GM12872 (cell line): ENCODE results near the gene ZCCHC3.

Experiments used
- TF ChIP-seq, protein P1 (sequence below): IDR thresholded peaks from 3 replicates; pipeline ENCODE4 v1.5.1; 2011; ENCODE audit warnings: low read depth, mild to moderate bottlenecking, low read length, moderate library complexity; ENCODE audit not compliant: insufficient read depth

Gene ZCCHC3

DNA sequence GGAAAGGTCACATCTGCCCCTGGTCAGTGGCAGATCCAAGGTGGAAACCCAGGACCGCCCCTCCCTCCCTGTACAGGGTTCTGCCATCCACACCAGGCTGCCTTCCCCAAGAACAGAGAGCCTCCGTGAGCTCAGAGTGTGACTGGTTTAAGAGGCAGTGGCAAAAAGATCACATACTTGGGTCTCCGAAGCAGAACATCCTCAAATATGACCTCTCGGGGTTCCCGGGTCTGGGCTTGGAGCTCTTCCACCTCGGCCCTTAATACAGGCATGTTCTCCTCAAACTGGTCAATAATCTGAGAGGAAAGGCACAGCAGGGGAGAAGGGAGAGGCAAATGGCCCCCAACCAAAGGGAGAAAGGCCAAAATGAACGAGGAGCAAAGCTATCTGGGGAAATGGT, 21.6 kb upstream of the ZCCHC3 start:
- TF ChIP-seq, protein P1, sequence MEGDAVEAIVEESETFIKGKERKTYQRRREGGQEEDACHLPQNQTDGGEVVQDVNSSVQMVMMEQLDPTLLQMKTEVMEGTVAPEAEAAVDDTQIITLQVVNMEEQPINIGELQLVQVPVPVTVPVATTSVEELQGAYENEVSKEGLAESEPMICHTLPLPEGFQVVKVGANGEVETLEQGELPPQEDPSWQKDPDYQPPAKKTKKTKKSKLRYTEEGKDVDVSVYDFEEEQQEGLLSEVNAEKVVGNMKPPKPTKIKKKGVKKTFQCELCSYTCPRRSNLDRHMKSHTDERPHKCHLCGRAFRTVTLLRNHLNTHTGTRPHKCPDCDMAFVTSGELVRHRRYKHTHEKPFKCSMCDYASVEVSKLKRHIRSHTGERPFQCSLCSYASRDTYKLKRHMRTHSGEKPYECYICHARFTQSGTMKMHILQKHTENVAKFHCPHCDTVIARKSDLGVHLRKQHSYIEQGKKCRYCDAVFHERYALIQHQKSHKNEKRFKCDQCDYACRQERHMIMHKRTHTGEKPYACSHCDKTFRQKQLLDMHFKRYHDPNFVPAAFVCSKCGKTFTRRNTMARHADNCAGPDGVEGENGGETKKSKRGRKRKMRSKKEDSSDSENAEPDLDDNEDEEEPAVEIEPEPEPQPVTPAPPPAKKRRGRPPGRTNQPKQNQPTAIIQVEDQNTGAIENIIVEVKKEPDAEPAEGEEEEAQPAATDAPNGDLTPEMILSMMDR, result no peak

DNA sequence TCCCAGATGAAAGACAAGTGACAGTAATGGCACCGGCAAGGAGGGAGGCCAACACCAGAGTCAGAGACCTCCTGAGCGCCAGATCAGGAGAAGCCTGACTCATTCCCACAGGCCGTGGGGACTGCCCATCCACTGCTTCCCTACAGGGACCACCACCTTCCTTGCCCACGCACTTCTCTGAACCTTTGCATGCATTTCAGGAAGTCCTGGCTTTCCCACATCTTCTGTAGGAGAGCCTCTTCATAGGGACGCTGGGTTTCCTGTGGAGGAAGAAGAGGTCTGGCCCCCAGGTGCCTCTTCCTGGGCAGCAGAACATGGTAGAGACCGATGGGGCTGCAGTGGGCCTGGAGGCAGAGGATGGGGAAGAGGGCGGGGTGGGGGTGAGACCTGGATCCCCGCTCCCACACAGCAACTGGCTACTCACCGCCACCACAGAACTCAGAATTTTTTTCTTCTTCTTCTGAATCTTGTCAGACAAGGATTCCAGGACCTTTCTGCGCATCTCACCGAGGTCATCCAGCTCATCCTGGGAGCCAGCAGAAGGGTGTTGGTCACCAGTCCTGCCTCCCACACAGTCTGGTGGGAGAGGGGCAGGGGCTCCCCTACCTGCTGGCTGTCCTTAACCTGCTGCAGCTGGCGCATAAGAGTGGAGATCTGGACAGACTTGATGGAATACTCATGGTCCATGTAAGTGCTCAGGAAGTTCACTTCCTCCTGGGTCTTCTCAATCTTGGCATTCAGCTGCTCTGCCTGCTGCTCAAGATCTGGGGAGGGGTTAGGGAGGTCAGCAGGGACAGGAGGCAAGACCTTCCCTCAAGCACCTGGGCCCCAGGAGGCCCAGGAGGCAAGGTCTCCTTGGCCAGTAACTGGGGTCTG, 20.5 kb upstream of the ZCCHC3 start:
- TF ChIP-seq, protein P1, result no peak

GRCh38 chr20:277496-277781, 19.9 kb upstream of the ZCCHC3 start:
- TF ChIP-seq, protein P1, result no peak

DNA sequence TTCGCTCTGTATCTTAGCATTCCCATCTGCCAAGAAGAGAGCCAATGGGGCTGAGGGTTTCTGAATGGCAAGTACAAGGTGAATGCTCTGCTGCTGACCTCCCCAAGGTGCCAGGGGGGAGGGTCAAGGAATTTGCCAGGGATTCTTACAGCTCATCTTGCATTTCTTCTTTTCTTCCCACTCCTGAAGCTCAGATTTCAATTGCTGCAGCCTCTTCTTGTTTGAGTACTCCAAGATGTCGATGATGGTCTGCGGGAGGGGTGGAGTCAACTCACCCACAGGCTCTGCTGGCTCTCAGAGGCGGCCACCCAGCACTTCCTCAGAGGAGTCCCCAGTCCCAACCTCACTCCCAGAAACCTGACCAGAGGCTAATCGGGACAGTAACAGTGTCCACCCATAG, 19.2 kb upstream of the ZCCHC3 start:
- TF ChIP-seq, protein P1, result no peak

DNA sequence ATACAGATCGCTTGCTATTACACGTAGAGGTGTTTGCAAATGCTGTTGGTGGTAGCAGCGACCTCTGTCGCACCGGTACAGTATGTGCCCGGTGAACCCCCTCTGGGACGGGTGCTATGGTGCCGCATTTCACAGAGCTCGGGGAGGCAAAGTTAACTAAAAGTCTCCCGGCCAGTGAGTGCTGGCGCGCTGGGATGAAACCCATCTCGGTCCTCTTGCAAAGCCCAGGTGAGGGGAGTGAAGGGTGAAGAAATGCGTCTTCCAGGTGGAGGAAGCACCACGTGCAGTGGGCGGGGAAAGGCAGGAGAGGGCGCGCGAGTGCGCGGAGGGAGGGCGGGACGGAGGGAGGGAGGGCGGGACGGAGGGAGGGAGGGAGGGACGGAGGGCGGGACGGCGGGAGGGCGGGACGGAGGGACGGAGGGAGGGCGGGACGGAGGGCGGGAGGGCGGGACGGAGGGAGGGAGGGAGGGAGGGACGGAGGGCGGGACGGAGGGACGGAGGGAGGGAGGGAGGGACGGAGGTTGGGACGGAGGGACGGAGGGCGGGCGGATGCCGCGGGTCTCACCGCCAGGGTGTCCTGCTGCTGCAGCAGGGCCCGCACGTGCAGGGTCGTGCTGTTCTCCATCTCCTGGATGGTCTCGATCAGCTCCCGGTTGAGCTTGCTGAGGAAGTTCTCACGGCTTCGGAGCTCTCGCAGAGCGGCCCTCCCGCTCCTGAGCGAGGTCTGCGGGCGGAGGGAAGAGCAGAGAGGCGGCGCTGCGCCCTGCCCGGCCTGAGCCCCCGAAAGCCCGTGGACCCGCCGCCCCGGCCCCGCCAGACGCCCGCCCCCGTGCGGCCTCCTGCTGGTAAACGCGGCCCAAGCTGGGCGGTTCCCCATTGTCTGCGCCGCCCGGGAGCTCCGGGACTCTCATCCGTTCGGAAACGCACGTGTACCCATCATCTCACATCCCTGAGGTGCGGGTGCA, 18.5 kb upstream of the ZCCHC3 start:
- TF ChIP-seq, protein P1, result no peak

DNA sequence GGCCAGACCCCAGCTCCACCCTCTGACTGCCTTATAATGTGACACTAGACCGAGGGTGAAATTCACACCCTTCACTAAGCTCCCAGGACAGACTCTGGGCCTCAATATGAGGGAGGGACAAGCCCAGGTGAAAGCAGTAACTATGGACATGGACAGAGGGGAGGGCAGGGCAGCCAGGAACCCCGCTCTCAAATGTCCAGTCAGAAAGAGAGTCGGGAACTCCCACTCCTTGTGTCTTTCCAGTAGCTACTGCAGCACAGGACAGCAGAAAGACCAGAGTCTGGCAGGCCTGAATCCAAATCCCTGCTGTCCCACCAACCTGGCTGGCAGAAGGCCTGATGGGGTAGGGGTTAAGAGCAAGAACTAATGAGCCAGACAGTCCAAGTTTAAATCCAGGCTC, 13.2 kb upstream of the ZCCHC3 start:
- TF ChIP-seq, protein P1, result no peak

DNA sequence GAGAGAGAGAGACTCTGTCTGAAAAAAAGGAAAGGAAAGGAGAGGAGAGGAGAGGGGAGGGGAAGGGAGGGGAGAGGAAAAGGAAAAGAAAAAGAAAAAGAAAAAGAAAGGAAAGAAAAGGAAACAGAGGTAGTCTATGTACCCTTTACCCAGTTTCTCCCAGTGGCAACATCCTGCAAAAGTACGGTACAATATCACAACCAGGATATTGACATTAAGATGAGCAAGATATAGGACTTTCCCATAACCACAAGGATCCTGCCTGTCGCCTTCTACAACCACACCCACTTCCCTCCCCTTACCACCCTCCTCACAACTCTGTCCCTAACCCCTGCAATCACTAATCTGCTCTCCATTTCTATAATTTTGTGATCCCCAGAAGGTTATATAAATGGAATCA, 10.9 kb upstream of the ZCCHC3 start:
- TF ChIP-seq, protein P1, result no peak
